Measurements from ENCODE around the gene HDAC3.

HDAC3 gene

DNA sequence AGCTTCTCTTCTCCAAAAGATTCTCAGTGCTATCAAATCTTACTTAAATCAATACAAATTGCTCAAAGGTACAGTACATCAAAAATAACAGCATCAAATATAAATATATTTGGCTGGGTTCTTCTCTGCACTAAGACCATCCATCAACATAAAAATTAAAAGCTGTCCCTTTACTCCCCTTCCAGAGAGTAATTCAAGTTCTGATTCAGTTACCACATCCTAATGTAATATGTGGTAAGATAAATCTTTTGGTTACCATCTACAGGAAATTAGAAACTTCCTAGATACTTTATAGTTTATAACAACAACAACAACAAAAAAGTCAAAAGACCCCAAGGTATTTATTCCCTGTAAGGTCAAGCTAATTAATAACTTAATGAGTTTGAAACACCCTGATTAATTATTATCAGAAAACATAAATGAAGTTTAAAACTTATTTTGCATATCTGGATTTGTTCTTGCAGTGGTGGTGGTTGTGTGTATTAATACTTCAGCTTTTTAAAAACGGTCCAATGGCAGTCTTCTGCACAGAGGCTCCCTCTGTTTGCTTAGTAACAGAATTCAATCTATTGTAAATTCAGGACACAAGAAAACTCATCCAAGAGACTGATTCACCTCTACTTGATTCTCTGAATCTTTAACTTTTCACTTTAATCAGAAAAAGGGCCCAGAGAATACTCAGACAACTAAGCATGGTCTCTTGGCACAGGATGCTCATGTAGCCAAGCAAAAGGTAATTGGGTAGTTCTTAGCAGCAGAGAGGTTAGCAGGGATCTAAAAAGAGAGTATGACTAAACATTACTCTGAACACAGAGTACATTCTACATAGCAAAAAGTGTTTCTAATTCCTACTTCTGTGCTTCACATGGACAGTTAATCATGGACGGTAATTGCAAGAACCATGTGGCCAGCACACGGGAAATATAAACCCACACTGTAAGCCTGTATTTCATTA, 38.0 kb downstream of the HDAC3 start:
- DNase-seq = no peak

DNA sequence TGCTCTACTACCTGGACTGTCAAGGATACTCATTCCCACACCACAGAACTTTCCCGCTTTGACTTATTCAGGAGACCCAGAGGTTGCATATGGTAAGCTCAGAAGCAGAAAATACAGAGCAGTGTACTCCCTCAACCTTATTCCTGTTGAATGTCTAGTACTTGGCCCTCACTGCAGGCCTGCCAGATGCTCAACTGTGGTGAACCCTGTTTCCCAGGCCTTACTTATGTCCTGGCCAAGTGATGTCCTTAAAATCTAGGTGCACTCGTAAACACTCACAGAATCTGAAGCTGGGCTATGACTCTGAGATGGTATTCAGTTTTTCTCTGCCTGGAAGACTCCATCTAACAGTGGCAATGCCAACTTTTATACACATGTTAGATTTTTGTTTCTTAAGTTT, 38.8 kb downstream of the HDAC3 start:
- peak; percentile 66 for DNase-seq

DNA sequence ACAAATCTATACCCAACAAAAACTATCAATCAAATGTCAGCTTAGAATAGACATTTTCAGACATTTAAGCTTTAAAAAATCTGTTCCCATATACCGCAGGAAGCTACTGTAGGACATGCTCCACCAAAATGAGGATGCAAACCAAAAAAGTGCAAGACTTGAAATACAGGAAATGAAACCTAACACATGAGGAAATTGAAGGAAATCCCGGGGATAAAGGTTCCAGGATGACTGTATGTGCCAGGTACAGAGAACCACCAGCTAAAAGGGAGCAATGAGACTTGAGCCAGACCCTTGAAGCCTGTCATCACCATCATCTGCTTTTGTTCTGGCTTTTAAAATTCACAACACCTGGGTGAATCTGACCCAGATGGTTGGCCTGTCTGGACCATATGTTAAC, 39.3 kb downstream of the HDAC3 start:
- DNase-seq = no peak

DNA sequence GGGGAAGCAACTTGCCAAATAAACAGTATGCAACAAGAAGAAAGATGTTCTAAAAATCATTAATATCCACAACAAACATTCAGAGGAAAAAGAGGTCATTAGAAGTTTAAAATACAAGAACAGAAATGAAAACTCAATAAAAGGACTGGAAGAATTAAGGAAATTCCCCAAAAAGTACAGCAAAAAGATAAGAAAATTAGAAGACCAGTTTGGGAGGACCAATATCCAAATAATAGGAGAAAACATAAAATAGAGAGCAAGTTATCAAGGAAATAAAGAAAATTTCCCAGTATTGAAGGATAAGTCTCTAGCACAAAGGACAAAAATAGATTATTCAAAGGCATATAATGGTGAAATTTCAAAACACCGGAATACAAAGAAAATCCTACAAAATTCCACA, 39.8 kb downstream of the HDAC3 start:
- DNase-seq = no peak

DNA sequence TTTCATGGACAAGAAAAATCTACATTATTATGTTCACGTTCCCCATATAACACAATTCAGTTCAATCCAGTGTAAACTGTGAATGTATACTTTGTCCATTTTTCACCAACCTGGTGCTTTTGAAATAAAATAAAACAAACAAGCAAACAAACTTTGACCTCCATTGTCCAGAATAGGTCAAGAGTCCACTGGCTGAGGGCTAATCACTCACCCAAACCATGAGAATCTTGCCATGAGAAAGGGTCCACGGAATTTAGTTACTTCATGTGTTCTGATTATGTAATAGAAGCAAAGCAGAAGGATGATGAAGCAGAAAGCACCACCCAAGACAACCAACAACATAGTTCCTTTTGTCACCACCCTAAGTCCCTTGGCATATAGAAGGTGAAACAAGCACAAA, 46.5 kb downstream of the HDAC3 start:
- no peak for DNase-seq

DNA sequence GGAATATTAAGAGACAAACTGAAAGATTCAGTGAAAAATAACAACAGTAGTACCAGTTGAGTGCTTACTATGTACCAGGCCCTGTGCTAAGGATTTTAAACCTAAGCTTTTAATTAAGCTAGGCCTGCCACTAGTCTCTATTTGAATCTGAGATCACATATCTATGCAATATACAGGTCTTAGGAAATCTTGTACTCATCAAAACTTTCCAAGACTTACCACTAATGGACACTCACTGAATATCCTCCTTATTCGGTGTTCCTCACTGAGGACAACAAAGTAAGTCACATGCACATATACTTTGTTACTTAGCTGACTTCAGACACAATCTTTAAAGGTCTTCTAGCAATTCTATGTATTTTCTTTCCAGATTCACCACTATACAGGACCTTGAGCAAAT, 50.4 kb downstream of the HDAC3 start:
- DNase-seq = no peak

DNA sequence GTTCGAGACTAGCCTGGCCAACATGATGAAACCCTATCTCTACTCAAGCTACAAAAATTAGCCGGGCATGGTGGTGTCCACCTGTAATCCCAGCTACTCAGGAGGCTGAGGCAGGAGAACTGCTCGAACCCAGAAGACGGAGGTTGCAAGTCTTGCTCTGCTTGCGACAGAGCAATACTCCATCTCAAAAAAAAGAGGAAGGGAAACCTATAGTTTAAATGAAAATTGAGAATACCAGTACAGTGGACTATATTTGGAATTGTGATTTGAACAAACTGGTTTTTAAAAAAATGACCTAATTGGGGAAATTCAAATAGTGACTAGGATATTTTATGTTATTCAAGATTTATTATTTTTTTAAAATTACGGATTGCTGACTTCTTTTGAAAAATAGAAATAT, 51.1 kb downstream of the HDAC3 start:
- DNase-seq = no peak

DNA sequence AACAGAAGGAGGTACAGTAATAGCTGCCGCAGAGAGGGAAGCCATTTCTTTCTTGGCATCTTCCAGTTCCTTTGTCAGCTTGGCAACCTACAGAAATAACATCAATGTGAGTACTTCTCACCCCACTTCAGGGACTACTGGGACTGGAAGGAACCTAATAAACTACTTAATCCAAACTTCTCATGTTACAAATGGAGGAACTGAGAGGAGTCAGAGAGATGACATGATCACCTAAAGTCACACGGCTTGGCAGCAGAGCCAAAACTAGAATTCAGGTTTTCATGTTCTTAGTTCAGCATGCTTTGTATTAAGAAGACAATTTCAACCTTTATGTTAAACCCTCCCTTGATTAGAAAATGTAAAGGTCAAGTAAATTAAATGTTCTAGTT, 62.5 kb downstream of the HDAC3 start:
- DNase-seq = no peak

DNA sequence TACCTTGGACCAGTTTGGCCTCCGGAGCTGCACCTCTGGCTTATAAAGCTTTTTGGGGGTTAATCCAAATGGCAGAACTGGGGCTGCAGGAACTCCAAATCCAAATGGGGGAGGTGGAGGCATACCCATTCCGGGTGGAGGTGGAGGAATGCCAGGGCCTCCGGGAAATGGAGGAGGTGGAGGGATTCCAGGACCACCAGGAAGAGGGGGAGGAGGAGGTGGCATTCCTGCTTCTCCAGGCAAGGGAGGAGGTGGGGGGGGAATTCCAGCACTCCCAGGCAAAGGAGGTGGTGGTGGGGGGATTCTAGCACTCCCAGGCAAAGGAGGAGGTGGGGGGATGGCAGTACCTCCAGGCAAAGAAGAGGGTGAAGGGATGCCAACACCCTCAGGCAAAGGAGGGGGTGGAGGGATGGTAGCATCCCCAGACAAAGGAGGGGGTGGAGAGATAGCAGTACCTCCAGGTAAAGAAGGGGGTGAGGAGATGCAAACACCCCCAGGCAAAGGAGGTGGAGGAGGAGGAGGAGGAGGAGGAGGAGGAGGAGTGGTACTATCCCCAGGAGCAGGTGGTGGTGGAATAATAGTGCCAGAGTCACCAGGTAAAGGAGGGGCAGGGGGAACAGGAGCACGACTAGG, 63.0 kb downstream of the HDAC3 start:
- no peak for DNase-seq

Data from DMS 273 treated with DMSO at 0.1 percent for 48 hours (cell line).